ENCODE measurements around the gene MBD6.

Gene MBD6

GRCh38 chr12:57531836-57532235, 9.2 kb downstream of the MBD6 start:
- no peak for DNase-seq

GRCh38 chr12:57533108-57533507, 10.5 kb downstream of the MBD6 start:
- no peak for DNase-seq

DNA sequence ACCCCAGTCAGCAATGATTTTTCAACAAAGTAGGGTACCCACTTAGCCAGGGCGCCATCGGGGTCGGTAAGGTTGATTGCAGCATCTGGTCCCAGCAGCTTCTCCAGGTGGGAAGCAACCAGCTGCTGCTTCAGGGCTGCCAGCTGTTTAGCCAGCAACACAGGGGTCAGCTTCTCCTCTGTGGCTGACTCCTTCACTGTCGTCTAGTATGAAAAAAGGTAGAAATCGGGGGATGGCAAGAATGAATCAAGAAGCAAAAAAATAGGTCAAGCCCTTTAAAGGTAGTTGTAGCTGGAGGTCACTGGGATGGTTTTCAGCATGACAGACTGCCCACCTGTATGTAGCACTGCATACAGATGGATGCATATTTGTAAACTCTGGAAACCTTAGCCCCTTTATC, 11.6 kb downstream of the MBD6 start:
- DNase-seq, result no peak

DNA sequence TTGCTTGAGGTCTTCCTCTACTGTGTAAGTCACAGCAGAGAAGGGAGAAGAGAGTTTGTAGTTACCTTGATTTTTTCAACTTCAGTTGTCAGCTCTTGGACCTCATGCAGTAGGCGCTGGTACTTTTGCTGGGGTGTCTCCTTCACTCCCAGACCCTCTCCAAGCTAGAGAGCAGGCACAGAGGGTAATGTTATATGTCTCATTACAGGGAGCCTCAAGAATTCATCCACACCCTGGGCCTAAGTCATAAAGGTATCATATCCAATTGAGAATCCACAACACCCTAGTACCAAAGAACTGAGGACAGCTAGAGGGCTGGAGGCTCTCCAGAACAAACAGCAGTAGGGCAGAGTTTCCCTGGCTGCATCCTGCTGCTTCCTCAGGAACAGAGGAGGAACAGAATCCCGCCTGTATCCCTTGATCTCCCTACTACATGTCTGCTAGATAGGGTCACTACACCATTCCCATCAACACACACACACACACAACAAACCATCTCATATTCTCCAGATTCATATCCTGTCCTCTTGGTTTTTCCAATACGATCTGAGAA, 12.4 kb downstream of the MBD6 start:
- DNase-seq, result no peak

GRCh38 chr12:57535764-57536596, 13.4 kb downstream of the MBD6 start:
- DNase-seq, result no peak

- DNase-seq, result no peak
Measured at GRCh38 chr12:57536597-57536942, 13.9 kb downstream of the MBD6 start.

- DNase-seq, result no peak
Measured at GRCh38 chr12:57539134-57539768, 16.6 kb downstream of the MBD6 start.

GRCh38 chr12:57541001-57541400, 18.4 kb downstream of the MBD6 start:
- no peak for DNase-seq

DNA sequence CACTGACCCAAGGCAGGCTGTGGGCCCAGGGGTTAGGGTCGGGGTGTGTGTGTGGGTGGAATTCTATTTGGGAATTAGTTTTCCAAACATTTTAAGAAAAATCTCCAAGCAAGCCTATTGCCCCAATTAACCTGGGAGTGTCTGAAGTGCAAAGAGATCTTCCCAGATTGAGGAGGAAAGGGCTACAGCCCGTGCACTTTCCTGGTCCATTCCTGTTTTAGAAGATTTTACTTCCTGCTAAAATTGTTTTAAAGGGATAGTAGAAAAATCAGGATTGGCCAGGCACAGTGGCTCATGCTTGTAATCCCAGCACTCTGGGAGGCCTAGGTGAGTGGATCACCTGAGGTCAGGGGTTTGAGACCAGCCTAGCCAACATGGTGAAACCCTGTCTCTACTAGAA, 19.1 kb downstream of the MBD6 start:
- no peak for DNase-seq

GRCh38 chr12:57543581-57543980, 21.0 kb downstream of the MBD6 start:
- no peak for DNase-seq

GRCh38 chr12:57545809-57546437, 23.3 kb downstream of the MBD6 start:
- DNase-seq, result no peak

- peak; percentile 87 for DNase-seq
Measured at GRCh38 chr12:57546438-57547287, 24.0 kb downstream of the MBD6 start, which contains the start of gene DCTN2. DCTN2 (minus strand) TSS chr12:57547192; CDS start chr12:57547063, 129 bp downstream.

- DNase-seq, result no peak
Measured at GRCh38 chr12:57547288-57548012, 24.8 kb downstream of the MBD6 start.

DNA sequence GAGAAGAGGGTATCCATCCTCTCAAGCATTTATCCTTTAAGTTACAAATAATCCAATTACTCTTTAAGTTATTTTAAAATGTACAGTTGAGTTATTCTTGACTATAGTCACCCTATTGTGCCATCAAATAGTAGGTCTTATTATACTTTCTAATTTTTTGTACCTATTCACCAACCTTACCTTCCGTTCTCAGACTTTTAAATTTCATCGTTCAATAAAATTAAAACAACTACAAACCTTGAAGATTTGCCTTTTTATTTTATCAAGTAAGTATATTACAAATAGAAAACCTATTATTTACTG, 25.3 kb downstream of the MBD6 start:
- DNase-seq, result no peak

- DNase-seq, result no peak
Measured at GRCh38 chr12:57548488-57548887, 25.9 kb downstream of the MBD6 start.

DNA sequence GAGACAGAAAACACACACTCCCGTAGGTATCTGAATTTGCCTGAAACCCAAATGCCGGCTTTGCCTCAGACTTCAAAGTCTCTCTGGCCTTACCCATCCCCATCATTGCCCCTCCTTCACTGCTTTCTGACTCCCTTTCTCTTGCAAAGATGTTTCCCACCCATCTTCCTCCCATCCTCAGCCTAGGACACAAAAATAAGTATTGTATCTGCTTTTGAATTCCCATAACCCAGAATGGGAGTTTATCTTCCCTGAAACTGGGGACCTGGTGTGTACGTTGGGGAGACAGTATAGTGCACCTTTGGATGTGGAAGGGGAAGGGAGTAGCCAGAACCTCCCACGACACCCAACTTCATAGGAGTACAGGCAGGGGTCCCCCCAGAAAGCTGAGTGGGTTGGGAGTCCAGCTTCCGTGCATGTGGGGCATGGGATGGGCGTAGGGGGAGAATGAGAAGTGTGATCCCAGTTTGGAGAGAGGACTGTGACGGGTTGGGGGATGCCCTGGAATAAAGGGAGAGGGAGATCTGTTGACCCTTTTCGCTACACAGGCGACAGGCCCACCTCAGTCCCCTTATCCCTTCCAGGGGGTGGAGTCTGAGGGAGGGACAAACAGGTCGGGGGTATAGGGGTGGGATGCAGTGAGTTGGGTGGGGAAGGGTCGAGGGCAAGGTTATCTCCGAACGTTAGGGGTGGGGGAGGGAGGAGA, 26.7 kb downstream of the MBD6 start:
- DNase-seq, result no peak

- DNase-seq, result no peak
Measured at GRCh38 chr12:57549909-57550640, 27.5 kb downstream of the MBD6 start, which contains the start of gene KIF5A. KIF5A (plus strand) TSS chr12:57550044; CDS start chr12:57550272, 228 bp downstream.

DNA sequence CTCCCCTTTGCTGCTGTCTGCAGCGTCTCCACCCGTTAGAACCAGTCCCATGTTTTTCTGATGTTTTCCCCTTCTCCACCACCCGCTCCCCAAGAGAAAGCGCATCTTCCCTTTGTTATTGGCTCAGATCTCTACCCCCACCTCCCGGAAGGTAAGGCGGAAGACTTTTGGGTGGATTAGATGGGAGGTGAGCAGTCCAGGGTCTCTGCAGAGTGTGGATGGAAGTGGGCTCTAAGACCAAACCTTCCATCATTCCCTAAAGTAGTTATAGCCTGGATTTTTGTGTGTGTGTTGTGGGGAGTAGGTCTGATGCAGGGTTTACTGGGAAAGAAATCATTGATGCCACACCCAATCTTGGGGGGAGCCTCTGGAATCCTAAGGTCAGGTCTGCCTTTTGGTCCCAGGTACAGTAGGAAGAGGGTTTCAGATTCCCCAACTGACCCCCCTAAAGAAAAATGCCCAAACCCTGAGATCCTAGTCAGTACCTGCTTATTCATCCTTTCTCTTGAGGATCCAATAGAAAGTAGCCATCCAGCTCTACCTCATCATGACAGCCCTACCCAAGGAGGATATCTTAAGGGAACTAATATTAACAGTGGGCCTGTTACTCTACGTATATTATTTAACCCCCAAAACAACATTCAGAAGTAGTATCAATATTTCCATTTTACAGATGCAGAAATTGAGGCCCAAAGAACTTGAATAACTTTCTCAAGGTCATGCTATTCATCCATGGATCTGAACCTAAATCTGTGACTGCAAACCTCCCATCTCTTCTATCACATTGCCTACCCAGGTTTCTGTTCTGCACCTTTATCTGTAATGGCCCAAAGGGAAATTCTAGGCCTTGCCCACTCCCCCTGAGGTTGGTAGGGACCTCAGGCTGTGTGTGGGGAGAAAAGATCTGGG, 28.3 kb downstream of the MBD6 start:
- DNase-seq, result no peak

GRCh38 chr12:57551637-57552305, 29.1 kb downstream of the MBD6 start:
- no peak for DNase-seq
